NT2/D1 (cell line): Measurements from ENCODE around the gene PRSS21.

Experiments
- SUZ12 ChIP-seq: IDR thresholded peaks from 2 replicates; pipeline ENCODE4 v1.6.1; 2011; ENCODE audit not compliant: insufficient read length, insufficient read depth; ENCODE audit errors: extremely low read depth
- ZNF274 ChIP-seq: IDR thresholded peaks from 2 replicates; pipeline ENCODE4 v1.6.1; 2011; ENCODE audit warnings: mild to moderate bottlenecking, low read depth, low read length

GRCh38 chr16:2858245-2859025 lies 41.4 kb downstream of the PRSS21 start:
- no peak for TF ChIP-seq ZNF274
- TF ChIP-seq SUZ12: no peak
